Activated naive CD4-positive, alpha-beta T cell treated with anti-CD3 and anti-CD28 coated beads for 36 hours (primary cell): ENCODE results near the gene APOO. TPM values are rescaled to one million over a fixed set of nuclear protein-coding genes. Genes with fewer than 3 reads are reported as not detected.

Experiments used
- CTCF ChIA-PET: fragments of 350-600 bp; sonication (Branson Sonifier 250); formaldehyde crosslinking; loops from one replicate; lab custom pipeline; 2021; ENCODE audit warnings: antibody characterized with exemption; lab: Charles Lee
- DNase-seq: peaks from one replicate; pipeline ENCODE4 v3.0.0-alpha.2; 2020
- H3K27ac Mint-ChIP-seq: one replicate; pipeline ENCODE4 v1.8.0; 2021; ENCODE audit warnings: mild to moderate bottlenecking, mixed read lengths
- H3K27me3 Mint-ChIP-seq: one replicate; pipeline ENCODE4 v1.8.0; 2021; ENCODE audit warnings: low read depth, mixed read lengths
- H3K36me3 Mint-ChIP-seq: one replicate; pipeline ENCODE4 v1.8.0; 2021; ENCODE audit warnings: low read depth, mixed read lengths
- H3K4me1 Mint-ChIP-seq: one replicate; pipeline ENCODE4 v1.8.0; 2021; ENCODE audit warnings: low read depth, mixed read lengths
- H3K4me3 Mint-ChIP-seq: one replicate; pipeline ENCODE4 v1.8.0; 2021; ENCODE audit warnings: mild to moderate bottlenecking, moderate library complexity, mixed read lengths
- H3K9me3 Mint-ChIP-seq: one replicate; pipeline ENCODE4 v1.8.0; 2021; ENCODE audit warnings: mixed read lengths
- intact Hi-C: fragments of 100-400 bp; cut with micrococcal nuclease; formaldehyde crosslinking; loops from one replicate; pipeline ENCODE4 v1.15.1; 2023
- total RNA-seq, 2 experiments: library from RNA; stranded (reverse); gene quantifications; one replicate each; pipeline ENCODE4 v1.2.3, GENCODE V29; 2021

APOO gene
- total RNA-seq, 2 experiments from 2014 or later, result 41.3 to 49.5 TPM

- Mint-ChIP-seq H3K36me3 (no peaks in the 10 kb centered on the region), H3K27ac (no peak overlapping the region), H3K4me1 (peaks cover 8% of the 10 kb centered on the region), H3K9me3 (no peaks in the 10 kb centered on the region), H3K4me3 (no peak overlapping the region), H3K27me3 (no peaks in the 10 kb centered on the region)
- intact Hi-C loops, result no loop called here
- CTCF ChIA-PET, result no interaction called here
- no peak for DNase-seq
Observed at GRCh38 chrX:23810279-23810678, 97.5 kb downstream of the APOO start.

GRCh38 chrX:23805389-23805788 lies 102.3 kb downstream of the APOO start:
- CTCF ChIA-PET, result no interaction called here
- no peaks in the 10 kb centered on the region for H3K9me3 Mint-ChIP-seq

GRCh38 chrX:23804578-23804977 lies 103.2 kb downstream of the APOO start:
- intact Hi-C loops, result loop anchor here (5.0 kb wide), 1 partner anchor 78 kb away; no protein-coding TSS in a partner anchor
- CTCF ChIA-PET, result no interaction called here

More at GRCh38 chrX:23805389-23805788, 102.3 kb downstream of the APOO start:
- intact Hi-C loops, result no loop called here
- Mint-ChIP-seq H3K36me3 (no peaks in the 10 kb centered on the region), H3K27me3 (no peaks in the 10 kb centered on the region), H3K27ac (no peak overlapping the region), H3K4me1 (peaks cover 5% of the 10 kb centered on the region), H3K4me3 (no peak overlapping the region)
- DNase-seq, result no peak

GRCh38 chrX:23803931-23804381 lies 103.8 kb downstream of the APOO start:
- Mint-ChIP-seq H3K4me3 (no peak overlapping the region), H3K4me1 (peaks cover 5% of the 10 kb centered on the region), H3K27ac (no peak overlapping the region), H3K9me3 (no peaks in the 10 kb centered on the region), H3K36me3 (no peaks in the 10 kb centered on the region), H3K27me3 (no peaks in the 10 kb centered on the region)
- DNase-seq, result no peak
- CTCF ChIA-PET, result no interaction called here
- intact Hi-C loops, result loop anchor here (5.0 kb wide), 1 partner anchor 78 kb away; no protein-coding TSS in a partner anchor

More at GRCh38 chrX:23804578-23804977, 103.2 kb downstream of the APOO start:
- DNase-seq, result no peak
- no peaks in the 10 kb centered on the region for H3K9me3 Mint-ChIP-seq
- H3K4me3 Mint-ChIP-seq, result no peak overlapping the region
- H3K27ac Mint-ChIP-seq, result no peak overlapping the region
- no peaks in the 10 kb centered on the region for H3K36me3 Mint-ChIP-seq
- H3K4me1 Mint-ChIP-seq, result peaks cover 5% of the 10 kb centered on the region
- no peaks in the 10 kb centered on the region for H3K27me3 Mint-ChIP-seq

GRCh38 chrX:23802431-23802830 lies 105.3 kb downstream of the APOO start:
- H3K36me3 Mint-ChIP-seq, result no peaks in the 10 kb centered on the region
- peaks cover 10% of the 10 kb centered on the region for H3K4me1 Mint-ChIP-seq
- H3K27ac Mint-ChIP-seq, result no peak overlapping the region
- H3K4me3 Mint-ChIP-seq, result no peak overlapping the region
- no peaks in the 10 kb centered on the region for H3K9me3 Mint-ChIP-seq
- no peaks in the 10 kb centered on the region for H3K27me3 Mint-ChIP-seq
- no peak for DNase-seq
- intact Hi-C loops, result loop anchor here (5.0 kb wide), 1 partner anchor 80 kb away; no protein-coding TSS in a partner anchor
- CTCF ChIA-PET, result no interaction called here

- Mint-ChIP-seq H3K4me3 (no peak overlapping the region), H3K4me1 (peaks cover 11% of the 10 kb centered on the region), H3K27ac (peak overlapping the region; percentile 41), H3K9me3 (no peaks in the 10 kb centered on the region), H3K36me3 (no peaks in the 10 kb centered on the region), H3K27me3 (no peaks in the 10 kb centered on the region)
- CTCF ChIA-PET, result interaction anchor here (0.6 to 1.5 kb wide), 2 partner anchors 8 to 254 kb away, joined by 3 to 6 read pairs; no protein-coding TSS in a partner anchor
- intact Hi-C loops, result loop anchor here (5.0 kb wide), 1 partner anchor 83 kb away; no protein-coding TSS in a partner anchor
- no peak for DNase-seq
Observed at GRCh38 chrX:23799469-23800065, 108.2 kb downstream of the APOO start.

GRCh38 chrX:23797371-23798128 lies 110.2 kb downstream of the APOO start:
- H3K27me3 Mint-ChIP-seq, result no peaks in the 10 kb centered on the region
- H3K27ac Mint-ChIP-seq, result peak overlapping the region; percentile 51
- DNase-seq, result no peak
- CTCF ChIA-PET, result interaction anchor here (0.8 kb wide), 1 partner anchor 103 kb away, joined by 3 read pairs; no protein-coding TSS in a partner anchor
- peaks cover 11% of the 10 kb centered on the region for H3K4me1 Mint-ChIP-seq
- no peaks in the 10 kb centered on the region for H3K36me3 Mint-ChIP-seq
- intact Hi-C loops, result loop anchor here (1.0 kb wide), 1 partner anchor 16 kb away; no protein-coding TSS in a partner anchor
- H3K4me3 Mint-ChIP-seq, result no peak overlapping the region
- H3K9me3 Mint-ChIP-seq, result no peaks in the 10 kb centered on the region

GRCh38 chrX:23795221-23795620 lies 112.5 kb downstream of the APOO start:
- Mint-ChIP-seq H3K36me3 (no peaks in the 10 kb centered on the region), H3K4me3 (no peak overlapping the region), H3K27me3 (no peaks in the 10 kb centered on the region), H3K9me3 (no peaks in the 10 kb centered on the region), H3K27ac (no peak overlapping the region), H3K4me1 (peaks cover 6% of the 10 kb centered on the region)
- no peak for DNase-seq
- CTCF ChIA-PET, result no interaction called here
- intact Hi-C loops, result no loop called here

- Mint-ChIP-seq H3K9me3 (no peaks in the 10 kb centered on the region), H3K4me1 (peaks cover 3% of the 10 kb centered on the region)
- CTCF ChIA-PET, result no interaction called here
Observed at GRCh38 chrX:23792861-23793553, 114.7 kb downstream of the APOO start.

GRCh38 chrX:23790155-23790497 lies 117.6 kb downstream of the APOO start:
- H3K9me3 Mint-ChIP-seq, result no peaks in the 10 kb centered on the region
- H3K27me3 Mint-ChIP-seq, result no peaks in the 10 kb centered on the region
- peaks cover 8% of the 10 kb centered on the region for H3K4me1 Mint-ChIP-seq
- DNase-seq, result no peak
- CTCF ChIA-PET, result interaction anchor here (1.3 kb wide), 1 partner anchor 111 kb away, joined by 4 read pairs; no protein-coding TSS in a partner anchor
- H3K27ac Mint-ChIP-seq, result no peak overlapping the region
- no peak overlapping the region for H3K4me3 Mint-ChIP-seq
- peaks cover 14% of the 10 kb centered on the region for H3K36me3 Mint-ChIP-seq
- intact Hi-C loops, result no loop called here

More at GRCh38 chrX:23792861-23793553, 114.7 kb downstream of the APOO start:
- no peak for DNase-seq
- no peaks in the 10 kb centered on the region for H3K36me3 Mint-ChIP-seq
- no peaks in the 10 kb centered on the region for H3K27me3 Mint-ChIP-seq
- H3K27ac Mint-ChIP-seq, result no peak overlapping the region
- H3K4me3 Mint-ChIP-seq, result no peak overlapping the region
- intact Hi-C loops, result no loop called here

- no peaks in the 10 kb centered on the region for H3K27me3 Mint-ChIP-seq
- intact Hi-C loops, result no loop called here
- peaks cover 20% of the 10 kb centered on the region for H3K36me3 Mint-ChIP-seq
- H3K4me1 Mint-ChIP-seq, result peaks cover 13% of the 10 kb centered on the region
- no peak overlapping the region for H3K4me3 Mint-ChIP-seq
- no peak overlapping the region for H3K27ac Mint-ChIP-seq
- no peaks in the 10 kb centered on the region for H3K9me3 Mint-ChIP-seq
- DNase-seq, result no peak
- CTCF ChIA-PET, result interaction anchor here (1.3 kb wide), 1 partner anchor 112 kb away, joined by 4 read pairs; no protein-coding TSS in a partner anchor
Observed at GRCh38 chrX:23789386-23790154, 118.2 kb downstream of the APOO start.
